Stimulated activated CD8-positive, alpha-beta memory T cell treated with anti-CD3 and anti-CD28 coated beads, Interleukin-15, amount 100 ng/mL, for 1 hour (primary cell): ENCODE data around the gene PDE6D.

Source experiments
- DNase-seq: peaks from one replicate; pipeline ENCODE4 v3.0.0-alpha.2; 2020; ENCODE audit warnings: low read depth

The PDE6D gene

DNA sequence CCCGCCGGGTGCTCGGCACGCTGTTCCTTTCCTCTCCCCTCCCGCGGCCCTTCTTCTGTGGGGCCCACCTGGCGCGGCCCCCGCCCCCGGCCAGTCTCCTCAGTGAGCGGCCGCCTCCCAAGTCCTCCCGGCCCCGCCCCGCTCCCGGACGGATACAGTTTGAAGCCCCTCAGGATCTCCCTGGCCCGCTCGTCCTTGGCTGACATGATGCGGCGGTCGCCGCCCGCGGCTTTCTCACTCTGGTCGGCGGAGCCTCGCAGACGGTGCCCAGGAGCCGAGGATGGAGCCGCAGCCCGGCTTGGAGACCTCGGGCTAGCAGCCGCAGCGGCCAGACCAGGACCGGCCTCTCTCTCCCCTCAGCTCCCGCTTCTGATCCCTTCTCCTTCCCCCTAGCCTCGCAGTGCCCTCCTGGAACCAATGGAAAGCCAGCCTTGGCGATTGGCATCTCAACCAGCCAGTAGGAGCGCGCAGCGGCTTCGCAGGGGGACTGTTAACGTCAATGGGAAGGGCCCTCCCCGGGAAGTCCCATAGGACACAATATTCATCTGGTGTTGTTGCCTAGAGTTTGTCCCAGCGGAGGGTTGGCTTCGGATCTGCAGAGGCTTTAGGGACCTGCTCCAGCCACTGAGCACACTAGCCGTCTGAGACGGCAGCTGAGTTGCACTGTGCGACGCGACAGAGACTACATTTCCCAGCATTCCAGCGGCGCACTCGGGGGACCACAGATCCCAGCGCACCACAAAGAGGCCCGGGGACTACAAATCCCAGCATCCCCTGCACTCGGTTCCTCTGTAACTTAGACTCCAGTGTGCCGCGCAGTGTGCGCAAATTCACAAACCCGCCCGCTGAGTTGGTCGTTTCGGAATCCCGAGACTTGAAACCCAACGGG lies at the start of gene PDE6D:
Gene PDE6D, minus strand, starts transcription at position 374 of the 889 bp plus-strand sequence. Its CDS starts 168 bp downstream, at position 206.
- peak; percentile 95 for DNase-seq

DNA sequence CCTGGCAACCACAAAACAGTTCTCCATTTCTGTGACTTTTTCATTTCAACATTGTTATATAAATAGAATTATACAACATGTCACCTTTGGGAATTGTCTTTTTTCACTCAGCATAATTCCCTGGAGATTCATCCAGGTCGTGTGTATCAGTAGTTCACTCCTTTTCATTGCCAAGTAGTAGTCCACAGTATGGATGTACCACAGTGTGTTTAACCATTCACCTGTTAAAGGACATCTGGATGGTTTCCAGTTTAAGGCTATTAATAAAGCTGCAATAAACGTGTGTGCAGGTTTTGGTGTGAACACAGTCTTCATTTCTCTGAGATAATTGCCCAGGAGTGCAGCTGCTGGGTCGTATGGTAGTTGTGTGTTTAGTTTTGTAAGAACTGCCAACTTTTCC lies 40.8 kb upstream of the PDE6D start:
- DNase-seq, result no peak

DNA sequence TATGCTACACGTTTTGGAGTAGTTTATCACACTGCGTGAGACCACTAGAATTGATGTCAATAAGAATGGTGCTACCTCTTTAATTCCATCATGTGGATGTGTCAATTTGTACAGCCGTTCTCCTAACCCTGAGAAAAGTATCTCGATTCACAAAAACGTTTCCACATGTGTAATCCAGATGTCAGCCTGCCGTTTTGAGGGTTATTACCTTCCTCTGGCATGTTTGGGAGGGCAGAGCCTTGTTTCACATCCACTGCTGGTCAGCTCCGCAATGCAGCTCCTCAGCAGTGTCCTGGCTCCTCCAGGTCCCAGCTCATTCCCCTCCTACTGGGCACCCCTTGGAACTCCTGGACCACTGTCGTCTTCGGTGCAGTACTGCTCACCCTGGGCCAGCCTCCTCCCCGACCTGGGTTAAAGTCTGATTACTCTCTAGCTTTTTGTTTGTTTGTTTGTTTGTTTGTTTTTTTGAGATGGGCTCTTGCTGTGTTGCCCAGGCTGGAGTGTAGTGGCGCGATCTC lies 39.8 kb upstream of the PDE6D start:
- DNase-seq, result no peak

GRCh38 chr2:231819447-231820042 lies 38.5 kb upstream of the PDE6D start:
- DNase-seq, result no peak

- DNase-seq, result no peak
Observed at GRCh38 chr2:231816327-231817026, 35.4 kb upstream of the PDE6D start.

- DNase-seq, result no peak
Observed at GRCh38 chr2:231810905-231811304, 29.8 kb upstream of the PDE6D start.

DNA sequence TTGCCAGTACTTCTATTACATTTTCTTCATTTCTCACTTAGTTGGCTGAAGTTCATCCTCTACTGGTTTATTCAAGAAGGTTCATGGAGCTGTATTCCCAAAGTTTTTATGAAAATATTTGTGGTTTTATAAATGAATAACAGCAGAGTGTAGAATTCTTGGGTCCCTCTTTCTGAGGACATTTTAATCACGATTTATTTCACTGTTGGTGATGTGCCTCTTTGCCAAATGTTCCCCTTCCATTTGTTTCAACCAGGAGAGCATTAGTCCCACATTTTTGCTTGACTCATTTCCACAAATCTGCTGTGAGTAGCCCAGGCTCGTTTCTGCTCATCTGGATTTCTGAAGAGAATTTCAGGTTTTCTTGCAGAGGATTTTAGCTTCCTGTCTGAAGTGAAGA lies 25.9 kb upstream of the PDE6D start:
- no peak for DNase-seq

DNA sequence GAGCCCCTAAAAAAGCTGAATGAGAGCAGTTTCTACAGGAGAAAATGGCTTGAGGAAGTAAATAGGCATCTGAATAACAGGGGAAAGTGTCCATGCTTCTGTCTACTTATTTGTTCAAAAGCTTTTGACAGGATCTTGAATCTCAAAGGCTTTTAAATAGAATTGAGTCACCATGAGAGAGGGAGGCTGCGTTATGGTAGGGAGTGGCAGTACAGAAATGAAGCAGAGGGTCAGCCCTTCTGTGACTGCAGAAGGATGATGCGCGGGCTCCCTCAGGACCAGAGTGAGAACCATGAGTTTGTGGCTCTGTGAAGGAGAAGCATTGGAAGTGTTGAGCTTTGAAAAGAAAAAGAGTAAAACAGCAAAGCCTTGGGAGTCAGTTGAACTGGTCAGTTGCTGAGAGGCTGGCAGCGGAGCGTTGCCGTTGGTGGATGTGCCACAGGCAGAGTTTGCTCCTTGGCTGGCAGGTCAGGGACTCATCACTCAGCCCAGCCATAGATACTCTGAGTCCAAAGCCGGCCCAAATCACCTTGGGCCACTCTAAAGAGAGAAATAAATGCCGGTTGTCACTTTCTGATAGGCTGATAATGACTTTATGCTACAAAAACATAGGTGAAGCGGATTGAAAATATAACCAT lies 22.5 kb upstream of the PDE6D start:
- no peak for DNase-seq

- DNase-seq, result no peak
Observed at GRCh38 chr2:231800493-231801091, 19.5 kb upstream of the PDE6D start.

DNA sequence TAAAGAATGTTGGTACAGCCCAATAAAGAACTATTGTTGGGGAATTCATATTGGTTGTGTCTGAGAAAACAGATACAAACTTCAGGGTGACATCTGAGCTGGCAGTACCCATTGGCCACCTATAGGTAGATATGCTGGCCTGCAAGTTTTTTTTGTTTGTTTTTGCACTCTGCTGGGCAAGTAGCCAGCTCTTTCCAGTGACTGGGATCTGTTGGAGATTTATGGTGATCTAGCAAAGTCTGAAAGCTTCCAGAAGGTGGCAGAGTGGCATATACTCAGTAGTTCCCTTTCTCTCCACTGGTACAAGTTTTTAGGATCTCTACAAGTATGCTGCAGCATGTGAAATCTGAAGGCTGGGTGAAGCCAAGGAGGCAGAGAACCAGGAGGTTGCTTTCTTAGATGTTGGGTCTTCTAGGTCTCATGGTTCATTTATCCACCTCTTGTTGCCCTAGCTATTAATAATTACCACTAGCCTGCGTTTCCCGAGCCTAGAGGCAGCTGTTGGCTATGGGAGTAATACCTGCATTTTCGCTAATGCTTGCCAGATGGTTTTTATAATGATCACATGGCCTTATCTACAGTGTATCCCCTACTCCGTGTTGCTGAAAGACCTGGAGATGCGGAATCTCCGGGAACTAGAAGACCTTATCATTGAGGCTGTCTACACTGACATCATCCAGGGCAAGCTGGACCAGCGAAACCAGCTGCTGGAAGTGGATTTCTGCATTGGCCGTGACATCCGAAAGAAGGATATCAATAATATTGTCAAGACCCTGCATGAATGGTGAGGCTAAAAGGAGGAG lies 14.6 kb upstream of the PDE6D start:
- no peak for DNase-seq

DNA sequence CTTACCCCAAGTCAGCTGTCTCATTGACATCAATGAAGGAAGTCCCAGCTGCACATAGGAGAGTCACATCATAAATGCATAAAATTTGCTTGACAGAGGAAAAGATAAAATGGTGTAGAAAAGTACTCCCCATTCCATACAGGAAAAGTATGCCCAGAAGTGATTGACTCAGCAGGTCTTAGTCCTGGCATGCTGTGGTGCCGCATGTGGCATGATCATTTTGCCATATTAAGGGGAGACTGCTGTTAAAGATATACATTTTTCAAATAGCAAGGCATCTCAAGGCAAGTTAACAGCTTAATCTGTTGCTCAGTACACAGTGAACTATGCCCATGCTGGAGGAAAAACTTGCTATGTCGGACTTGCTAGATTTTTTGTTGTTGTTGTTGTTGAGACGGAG lies 13.3 kb upstream of the PDE6D start:
- DNase-seq, result no peak

GRCh38 chr2:231791107-231791506 lies 10.0 kb upstream of the PDE6D start:
- no peak for DNase-seq

DNA sequence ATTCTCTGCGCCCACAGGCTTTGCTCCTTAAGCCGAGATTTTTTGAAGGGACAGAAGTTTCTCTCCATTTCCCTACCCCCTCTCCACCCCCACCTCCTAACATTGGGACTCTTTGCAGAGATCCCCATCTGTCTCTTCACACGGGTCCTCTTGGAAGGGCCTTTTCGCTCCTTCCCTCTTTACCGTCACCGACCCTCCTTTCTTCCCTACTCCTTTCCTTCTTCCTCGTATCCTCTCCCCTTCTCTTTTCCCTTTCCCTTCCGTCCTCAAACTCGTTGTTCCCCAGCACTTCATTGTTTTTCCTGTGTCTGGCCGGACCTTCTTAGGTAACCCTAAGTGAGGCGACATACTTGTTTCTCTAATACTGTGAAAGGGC lies 5.8 kb upstream of the PDE6D start:
- DNase-seq, result no peak

- peak; percentile 58 for DNase-seq
Observed at GRCh38 chr2:231786177-231786916, 5.3 kb upstream of the PDE6D start, which contains the start of gene COPS7B. COPS7B (plus strand) TSS chr2:231786445; CDS start chr2:231788571, 2,126 bp downstream.

- DNase-seq, result no peak
Observed at GRCh38 chr2:231785822-231786176, 4.7 kb upstream of the PDE6D start.

DNA sequence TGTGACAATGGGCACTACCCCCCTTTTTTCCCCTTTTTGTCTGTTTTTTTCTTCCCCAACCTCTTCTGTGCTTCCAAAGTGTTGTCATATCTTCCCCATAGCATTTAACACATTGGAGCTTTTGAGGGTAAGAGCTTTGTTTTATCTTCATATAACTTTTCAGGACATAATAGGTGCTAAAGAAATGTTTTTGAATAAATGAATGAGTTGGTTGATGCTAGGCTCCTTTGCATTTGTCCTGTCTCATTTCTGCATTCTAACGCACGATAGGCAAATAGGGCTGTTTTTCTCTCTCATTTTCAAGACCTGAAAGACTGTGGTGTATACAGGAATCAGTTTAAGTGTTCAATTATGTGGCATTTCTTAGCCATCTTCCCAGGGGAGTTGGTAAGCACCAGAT lies 4.3 kb upstream of the PDE6D start:
- no peak for DNase-seq

GRCh38 chr2:231781798-231782726 lies 980 bp upstream of the PDE6D start:
- no peak for DNase-seq

- DNase-seq, result no peak
Observed at GRCh38 chr2:231780123-231780908, 766 bp downstream of the PDE6D start.
